PC-9 (cell line): ENCODE results near the gene SETMAR. TPM values are rescaled to one million over a fixed set of nuclear protein-coding genes. Genes with fewer than 3 reads are reported as not detected.

ENCODE experiments used
- BruUV-seq: library from RNA; stranded (reverse); fragments of 400-500 nt; replicated peaks from 2 replicates; lab custom pipeline; 2021; lab: Mats Ljungman, UMichigan
- CTCF ChIA-PET: fragments of 300-600 bp; sonication (Branson Sonifier 250); formaldehyde crosslinking; loops from one replicate; lab custom pipeline; 2022; ENCODE audit warnings: antibody characterized with exemption; lab: Charles Lee
- POLR2A ChIA-PET: fragments of 300-600 bp; sonication (Branson Sonifier 250); formaldehyde crosslinking; loops from one replicate; lab custom pipeline; 2022; ENCODE audit warnings: antibody characterized with exemption; ENCODE audit not compliant: unreplicated experiment; lab: Charles Lee
- DNase-seq, 2 experiments: peaks; one replicate each; pipeline versions ENCODE4 v3.0.0 to v3.0.0-alpha.2; 2015 to 2022; ENCODE audit warnings: mixed read lengths in 1 of 2
- H2AFZ ChIP-seq: fragments of 200-600 bp; sonication (generic); 2 replicates; pipeline ENCODE4 v1.8.1; 2017; ENCODE audit warnings: antibody characterized with exemption
- H3F3A ChIP-seq: fragments of 200-600 bp; sonication (generic); 2 replicates; pipeline ENCODE4 v1.8.1; 2017; ENCODE audit warnings: antibody characterized with exemption, mild to moderate bottlenecking, low read depth; ENCODE audit not compliant: insufficient read depth
- H3K27ac ChIP-seq: fragments of 200-600 bp; sonication (generic); 2 replicates; pipeline ENCODE4 v1.6.1; 2016; ENCODE audit warnings: mixed run types
- H3K27me3 ChIP-seq: fragments of 200-600 bp; sonication (generic); 2 replicates; pipeline ENCODE4 v1.6.1; 2016; ENCODE audit warnings: low read depth, mixed run types; ENCODE audit not compliant: insufficient read depth
- H3K36me3 ChIP-seq: fragments of 200-600 bp; sonication (generic); 2 replicates; pipeline ENCODE4 v1.6.1; 2016; ENCODE audit warnings: low read depth, mixed run types
- H3K4me1 ChIP-seq: fragments of 200-600 bp; sonication (generic); replicated peaks from 2 replicates; pipeline ENCODE4 v1.6.1; 2016; ENCODE audit warnings: mixed run types; ENCODE audit not compliant: insufficient read depth
- H3K4me2 ChIP-seq: fragments of 200-600 bp; sonication (generic); 2 replicates; pipeline ENCODE4 v1.6.1; 2017; ENCODE audit warnings: mixed run types
- H3K4me3 ChIP-seq: fragments of 200-600 bp; sonication (generic); 2 replicates; pipeline ENCODE4 v1.6.1; 2016; ENCODE audit warnings: mixed run types
- H3K79me2 ChIP-seq: fragments of 200-600 bp; sonication (generic); 2 replicates; pipeline ENCODE4 v1.6.1; 2017; ENCODE audit warnings: low read depth, mixed run types
- H3K9me2 ChIP-seq: fragments of 200-600 bp; sonication (generic); 2 replicates; pipeline ENCODE4 v1.8.1; 2017; ENCODE audit warnings: mild to moderate bottlenecking; ENCODE audit not compliant: insufficient read depth
- H3K9me3 ChIP-seq: fragments of 200-600 bp; sonication (generic); 2 replicates; pipeline ENCODE4 v1.8.1; 2016; ENCODE audit warnings: low read depth; ENCODE audit not compliant: insufficient read depth
- H4K20me1 ChIP-seq: fragments of 200-600 bp; sonication (generic); 2 replicates; pipeline ENCODE4 v1.8.1; 2017; ENCODE audit not compliant: insufficient read depth
- CTCF ChIP-seq: fragments of 200-600 bp; sonication (generic); conservative IDR thresholded peaks from 2 replicates; pipeline ENCODE4 v1.6.1; 2017; ENCODE audit warnings: mixed run types, antibody characterized with exemption, mild to moderate bottlenecking, moderate library complexity
- EZH2 ChIP-seq: fragments of 200-600 bp; sonication (generic); IDR thresholded peaks from 2 replicates; pipeline ENCODE4 v1.8.0; 2017; ENCODE audit warnings: antibody characterized with exemption, low read depth
- intact Hi-C: fragments of 100-400 bp; cut with micrococcal nuclease; formaldehyde crosslinking; loops from one replicate; pipeline ENCODE4 v1.10.0; 2022; ENCODE audit not compliant: unreplicated experiment
- total RNA-seq: library from RNA; stranded (reverse); gene quantifications from 2 replicates; pipeline ENCODE4 v1.2.3, GENCODE V29; 2021

Gene SETMAR
- total RNA-seq, 1 experiment from 2014 or later = 7.6 TPM

GRCh38 chr3:4320096-4320911 is 17.1 kb downstream of the SETMAR start:
- no peak for DNase-seq
- H3K4me3 ChIP-seq = no peak overlapping the region
- H3K9me3 ChIP-seq = no peaks in the 10 kb centered on the region
- no peak overlapping the region for H2AFZ ChIP-seq
- H3K9me2 ChIP-seq = no peaks in the 10 kb centered on the region
- H3F3A ChIP-seq = no peaks in the 10 kb centered on the region
- no peaks in the 10 kb centered on the region for H3K36me3 ChIP-seq
- no peak overlapping the region for H3K4me2 ChIP-seq
- no peaks in the 10 kb centered on the region for H3K79me2 ChIP-seq
- no TSS peak for BruUV-seq
- ChIA-PET POLR2A (interaction anchor here (0.6 kb wide), 1 partner anchor 661 kb away, joined by 7 read pairs; no protein-coding TSS in a partner anchor), CTCF (no interaction called here)
- H3K27ac ChIP-seq = no peak overlapping the region
- H3K4me1 ChIP-seq = no peaks in the 10 kb centered on the region
- intact Hi-C loops = no loop called here
- no peaks in the 10 kb centered on the region for H3K27me3 ChIP-seq
- TF ChIP-seq CTCF = no peak
- no peak for TF ChIP-seq EZH2
- H4K20me1 ChIP-seq = no peaks in the 10 kb centered on the region

GRCh38 chr3:4321732-4322131 is 18.6 kb downstream of the SETMAR start:
- BruUV-seq = no TSS peak
- POLR2A ChIA-PET = no interaction called here

GRCh38 chr3:4322635-4323034 is 19.5 kb downstream of the SETMAR start:
- H3K4me3 ChIP-seq = no peak overlapping the region
- H3K36me3 ChIP-seq = no peaks in the 10 kb centered on the region
- no peak for TF ChIP-seq EZH2
- no peak for TF ChIP-seq CTCF
- H3K4me1 ChIP-seq = no peaks in the 10 kb centered on the region
- intact Hi-C loops = no loop called here
- no peak overlapping the region for H2AFZ ChIP-seq
- no peaks in the 10 kb centered on the region for H3K79me2 ChIP-seq
- no peaks in the 10 kb centered on the region for H3K27me3 ChIP-seq
- no peak overlapping the region for H3K4me2 ChIP-seq
- POLR2A ChIA-PET = no interaction called here
- BruUV-seq = no TSS peak
- H3K9me3 ChIP-seq = no peaks in the 10 kb centered on the region
- CTCF ChIA-PET = no interaction called here
- no peaks in the 10 kb centered on the region for H4K20me1 ChIP-seq
- no peak overlapping the region for H3K27ac ChIP-seq
- H3K9me2 ChIP-seq = no peaks in the 10 kb centered on the region
- no peaks in the 10 kb centered on the region for H3F3A ChIP-seq
- no peak for DNase-seq

More at GRCh38 chr3:4321732-4322131, 18.6 kb downstream of the SETMAR start:
- H3F3A ChIP-seq = no peaks in the 10 kb centered on the region
- no peaks in the 10 kb centered on the region for H3K36me3 ChIP-seq
- no peaks in the 10 kb centered on the region for H3K9me2 ChIP-seq
- no peak overlapping the region for H3K4me2 ChIP-seq
- H3K9me3 ChIP-seq = no peaks in the 10 kb centered on the region
- H3K4me3 ChIP-seq = no peak overlapping the region
- no peaks in the 10 kb centered on the region for H4K20me1 ChIP-seq
- DNase-seq = no peak
- H3K27ac ChIP-seq = no peak overlapping the region
- no peak overlapping the region for H2AFZ ChIP-seq
- TF ChIP-seq EZH2 (no peak), CTCF (no peak)
- H3K4me1 ChIP-seq = no peaks in the 10 kb centered on the region
- H3K79me2 ChIP-seq = no peaks in the 10 kb centered on the region
- no peaks in the 10 kb centered on the region for H3K27me3 ChIP-seq
- CTCF ChIA-PET = no interaction called here
- intact Hi-C loops = no loop called here
